Measurements from ENCODE around the gene SLC7A8.

The SLC7A8 gene

DNA sequence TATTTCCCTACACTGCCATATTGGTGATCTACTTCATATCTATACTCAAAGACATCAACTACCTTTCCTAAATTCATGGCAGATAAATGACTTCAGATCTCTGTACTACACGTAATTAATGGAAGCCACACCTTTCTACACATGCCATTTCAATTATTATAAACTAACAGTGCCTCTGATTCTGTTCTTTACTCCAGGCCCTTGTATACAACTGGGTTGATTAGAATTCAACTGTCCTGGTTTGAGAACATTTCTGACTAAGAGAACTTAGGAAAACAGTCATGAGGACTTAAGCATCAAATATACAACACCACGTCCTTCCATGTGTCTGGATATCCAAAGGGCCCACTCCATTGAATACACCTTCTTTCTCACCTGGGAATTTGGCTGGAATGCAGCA, 90.4 kb downstream of the SLC7A8 start:
- DNase-seq = no peak

DNA sequence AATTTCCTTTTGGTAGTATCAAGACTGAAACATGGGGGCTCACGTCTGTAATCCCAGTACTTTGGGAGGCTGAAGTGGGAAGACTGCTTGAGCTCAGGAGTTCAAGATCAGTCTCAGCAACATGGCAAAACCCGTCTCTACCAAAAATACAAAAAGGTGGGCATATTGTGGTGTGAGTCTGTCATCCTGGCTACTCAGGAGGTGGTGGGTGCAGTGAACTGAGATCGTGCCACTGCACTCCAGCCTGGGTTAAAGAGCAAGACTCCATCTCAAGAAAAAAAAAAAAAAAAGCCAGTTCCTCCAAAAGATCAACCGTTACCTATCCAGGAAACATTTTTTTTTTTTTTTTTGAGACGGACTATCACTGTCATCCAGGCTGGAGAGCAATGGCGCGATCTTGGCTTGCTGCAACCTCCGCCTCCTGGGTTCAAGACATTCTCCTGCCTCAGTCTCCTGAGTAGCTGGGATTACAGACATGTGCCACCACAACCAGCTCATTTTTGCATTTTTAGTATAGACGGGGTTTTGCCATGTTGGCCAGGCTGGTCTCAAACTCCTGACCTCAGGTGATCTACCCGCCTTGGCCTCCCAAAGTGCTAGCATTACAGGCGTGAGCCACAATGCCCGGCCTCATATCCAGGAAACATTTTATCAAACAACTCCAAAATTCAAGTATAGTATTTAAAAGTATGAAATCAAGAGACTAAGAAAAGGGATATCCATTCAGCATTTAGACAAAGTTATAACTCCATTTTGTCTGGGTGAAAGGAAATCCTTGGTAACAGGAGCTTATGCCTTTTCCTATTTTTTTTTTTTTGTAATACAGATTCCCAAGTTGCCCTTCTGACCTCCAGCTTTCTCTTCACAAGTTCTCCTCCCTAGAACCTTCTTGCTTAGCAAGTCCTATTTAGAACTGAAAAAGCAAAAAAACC, 91.9 kb downstream of the SLC7A8 start:
- no peak for DNase-seq

DNA sequence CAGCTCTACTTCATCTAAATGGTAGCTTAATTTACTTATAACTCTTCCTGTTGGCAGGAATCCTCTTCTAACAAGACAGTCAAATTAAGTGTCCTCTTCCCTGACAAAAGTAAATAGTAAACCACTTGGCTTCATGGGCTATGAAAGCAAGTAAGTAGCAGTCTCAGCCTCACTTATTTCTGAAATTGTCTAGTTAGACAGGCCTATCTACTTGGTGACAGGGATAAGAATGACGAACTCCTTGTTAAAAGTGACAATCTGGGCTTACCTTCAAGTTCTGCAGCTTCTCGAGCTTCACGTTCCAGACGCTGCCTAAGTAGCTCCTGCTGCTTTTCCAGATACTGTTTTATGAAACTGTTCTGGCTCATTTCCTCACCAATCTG, 93.2 kb downstream of the SLC7A8 start:
- no peak for DNase-seq

DNA sequence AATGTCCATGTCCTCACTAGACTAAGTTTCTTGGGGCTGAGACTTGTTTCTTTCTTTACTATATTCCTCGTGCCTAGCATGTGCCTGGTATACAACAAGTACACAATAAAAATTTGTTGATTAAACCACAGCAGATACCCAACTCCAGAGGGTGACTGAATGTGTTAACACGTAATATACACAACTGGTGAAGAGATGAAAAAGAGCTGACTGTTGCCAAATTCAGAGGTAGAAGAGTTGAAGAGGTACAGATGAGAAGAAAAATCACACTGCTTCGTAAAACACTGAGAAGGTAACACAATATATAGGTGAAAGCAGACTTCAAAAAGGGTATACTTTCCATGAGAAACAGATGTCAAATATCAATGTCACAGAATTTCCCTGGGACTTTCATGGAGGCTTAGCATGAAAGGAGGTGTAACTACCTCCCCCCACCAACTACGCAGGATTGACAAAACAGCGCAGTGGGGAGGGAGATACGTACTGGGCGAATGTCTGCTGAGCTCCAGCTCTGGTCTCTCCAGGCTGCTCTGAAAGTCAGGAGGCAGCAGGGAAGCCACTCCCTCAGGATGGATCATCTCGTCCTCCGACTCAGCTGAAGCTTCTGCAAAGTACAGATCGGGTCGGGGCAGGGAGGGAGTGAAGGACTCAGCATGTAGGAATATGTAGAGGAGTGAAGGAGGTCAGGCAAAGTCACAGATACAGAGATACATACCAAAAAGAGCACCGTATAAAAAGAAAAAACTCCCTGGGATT, 93.8 kb downstream of the SLC7A8 start:
- no peak for DNase-seq

DNA sequence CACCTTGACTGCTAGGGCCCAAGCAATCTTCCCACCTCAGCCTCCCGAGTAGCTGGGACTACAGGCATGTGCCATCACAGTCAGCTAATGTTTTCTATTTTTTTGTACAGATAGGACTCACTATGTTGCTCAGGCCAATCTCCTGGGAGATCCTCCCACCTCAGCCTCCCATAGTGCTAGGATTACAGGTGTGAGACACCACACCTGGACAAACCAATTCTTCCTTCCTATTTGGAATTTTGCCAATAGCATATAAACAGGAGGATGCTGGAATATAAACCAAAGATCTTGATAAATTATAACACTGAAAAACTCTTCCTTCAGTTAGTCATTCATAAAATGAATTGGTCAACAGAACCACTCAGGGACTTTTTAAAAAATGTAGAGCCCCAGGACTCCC, 96.9 kb downstream of the SLC7A8 start:
- no peak for DNase-seq

DNA sequence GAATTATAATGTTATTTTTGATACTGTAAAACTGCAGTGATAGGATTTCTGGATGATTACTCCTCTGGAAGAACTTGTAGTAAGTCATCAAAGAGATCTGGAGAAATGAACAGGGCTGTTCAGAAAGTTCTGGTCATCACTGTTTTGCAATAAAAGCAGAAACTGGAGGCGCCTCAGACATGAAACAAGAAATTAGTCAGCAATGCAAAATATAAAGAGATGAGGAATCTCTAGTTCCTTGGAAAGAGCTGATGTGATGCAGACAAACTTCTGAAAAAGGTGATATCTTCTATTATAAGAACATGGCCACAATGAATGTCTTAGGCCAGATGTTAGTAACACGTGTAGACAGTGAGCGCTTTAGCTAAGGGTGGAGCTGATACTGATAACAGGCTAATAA, 98.0 kb downstream of the SLC7A8 start:
- no peak for DNase-seq

DNA sequence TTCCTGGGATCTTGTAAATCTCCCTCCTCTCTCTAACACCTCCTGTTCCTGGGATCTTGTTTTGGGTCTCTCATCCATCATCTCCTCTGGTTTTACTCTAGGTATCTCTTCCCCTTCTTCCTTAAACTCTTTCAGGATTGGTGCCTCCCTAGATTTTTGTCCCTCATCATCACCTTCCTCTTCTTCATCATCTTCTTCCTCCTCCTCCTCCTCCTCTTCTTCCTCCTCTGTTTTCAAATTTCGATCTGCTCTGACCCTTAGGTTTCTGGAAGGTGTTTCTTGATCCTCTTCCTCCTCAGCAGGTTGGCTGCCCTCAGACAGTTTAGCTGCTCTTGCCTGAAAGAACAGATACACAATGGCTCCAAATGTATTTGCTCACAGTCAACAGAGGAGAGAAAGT, 103.0 kb downstream of the SLC7A8 start:
- DNase-seq = no peak

DNA sequence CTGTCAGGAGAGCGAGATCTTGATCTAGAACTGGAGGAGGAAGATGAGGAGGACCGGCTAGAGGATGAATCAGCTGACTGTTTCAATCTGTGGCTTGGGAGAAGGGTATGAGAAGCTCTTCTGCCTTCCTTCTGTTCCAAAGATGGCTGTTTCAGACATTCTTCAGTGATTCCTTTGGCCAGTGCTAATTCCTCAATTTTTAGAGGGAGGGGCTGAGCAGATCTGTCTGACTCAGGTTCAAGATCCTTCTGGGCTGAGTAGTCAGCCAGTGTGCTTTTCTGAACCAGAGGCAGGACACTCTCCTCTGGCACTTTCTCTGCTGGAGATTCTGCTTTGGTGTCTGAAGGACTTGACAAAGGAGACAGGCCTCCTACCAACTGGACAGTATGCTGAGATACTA, 103.7 kb downstream of the SLC7A8 start:
- no peak for DNase-seq

DNA sequence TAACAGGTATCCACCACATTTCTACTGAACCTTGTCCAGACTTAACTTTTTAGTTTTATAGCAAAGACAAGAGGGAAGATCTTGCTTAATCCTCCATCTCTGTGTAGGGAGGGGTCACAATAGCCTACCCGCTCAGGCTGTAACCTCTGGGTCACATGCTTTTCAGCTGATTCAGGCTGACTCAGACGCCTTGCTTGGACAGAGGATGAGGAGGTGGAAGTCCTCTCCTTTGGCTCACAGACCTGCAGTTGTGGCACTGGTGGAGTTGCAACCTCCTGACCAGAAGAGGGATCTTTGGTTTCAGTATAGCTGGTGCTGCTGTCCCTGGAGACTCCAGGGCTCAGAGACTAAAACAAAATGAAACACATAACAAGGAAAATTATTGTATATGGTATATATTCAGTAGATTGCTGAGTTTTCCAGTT, 104.8 kb downstream of the SLC7A8 start:
- no peak for DNase-seq

DNA sequence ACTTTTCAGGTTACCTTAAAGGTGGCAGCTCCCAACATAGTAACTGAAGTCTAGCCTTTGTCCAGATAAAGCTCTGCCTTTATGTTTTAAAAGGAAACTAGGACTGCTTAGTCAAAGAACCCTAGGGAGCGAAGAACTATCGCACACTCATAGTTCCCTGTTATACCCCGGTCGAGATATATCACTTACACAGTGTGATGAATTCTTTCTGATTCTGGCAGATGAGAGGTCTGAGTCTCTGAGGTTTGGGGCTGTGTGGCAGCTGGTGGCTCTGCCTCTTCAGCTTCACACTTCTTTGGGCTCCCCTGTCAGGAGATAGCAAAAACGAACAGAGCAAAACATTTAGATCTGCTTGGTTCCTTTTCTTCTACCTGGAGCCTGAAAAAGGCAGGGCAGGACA, 105.5 kb downstream of the SLC7A8 start:
- no peak for DNase-seq

DNA sequence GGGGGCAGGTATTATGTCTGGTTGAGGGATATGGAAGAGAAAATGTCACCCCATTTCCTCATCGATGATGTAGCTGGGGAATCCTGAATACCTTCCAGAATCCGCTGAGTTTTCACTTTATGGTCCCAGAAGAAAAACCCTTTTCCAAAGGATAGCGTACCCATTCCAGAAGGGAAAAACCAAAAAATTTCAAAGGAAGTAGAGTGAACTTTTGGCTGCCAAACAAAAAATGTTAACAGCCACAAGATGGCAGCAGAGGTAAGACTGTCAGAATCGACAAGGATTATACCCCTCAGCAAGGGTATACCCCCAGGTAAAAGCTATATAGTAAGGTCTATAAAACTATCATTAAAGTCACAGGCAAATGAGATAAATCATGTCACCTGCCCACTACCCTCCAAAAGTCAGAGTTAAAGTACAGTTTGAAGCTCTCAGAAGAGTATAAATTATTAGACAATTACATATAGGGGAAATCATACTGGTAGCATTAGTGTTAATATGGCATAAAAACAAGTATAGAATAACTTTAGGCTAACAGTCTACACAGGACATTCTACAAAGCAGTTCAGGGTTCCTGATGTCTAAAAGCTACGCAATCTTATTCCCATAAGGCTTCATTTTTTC, 106.6 kb downstream of the SLC7A8 start:
- no peak for DNase-seq

Measured in activated effector memory CD4-positive, alpha-beta T cell treated with Interleukin-2 at 50 U/mL for 16 hours (primary cell).